ENCODE data around the gene NMT1. TPM values are rescaled to one million over a fixed set of nuclear protein-coding genes. Genes with fewer than 3 reads are reported as not detected.

The NMT1 gene
- total RNA-seq, 5 donors from 2014 or later (not counting 1 experiment from before 2014, with no cell fraction given): 79.5 to 139 (median 125) TPM

- DNase-seq: peak; percentile 42 to 82 (median 64)
- Histone ChIP-seq H3K9me3 (no peaks in the 10 kb centered on the region), H3K4me3 (ENCODE audit: control insufficient read depth in 1 of 2, extremely low read depth in 1 of 2, low read length in 1 of 2) (peak overlapping the region; percentile 76 to 99), H3K4me1 (ENCODE audit: control insufficient read depth in 1 of 2, extremely low read depth in 1 of 2, insufficient read depth in 2 of 2, low read length in 2 of 2) (peaks cover 31 to 69% of the 10 kb centered on the region in 2 experiments), H3K27ac (ENCODE audit: low read length) (peak overlapping the region; percentile 76), H3K27me3 (replicated peaks in 1 of 2; ENCODE audit: control insufficient read depth in 2 of 2, extremely low read depth in 1 of 2, insufficient read depth in 2 of 2, low read length in 1 of 2) (no peaks in the 10 kb centered on the region), H3K36me3 (ENCODE audit: control insufficient read depth in 2 of 2, extremely low read depth in 1 of 2, insufficient read depth in 1 of 2, low read length in 1 of 2) (peaks cover 0 to 5% of the 10 kb centered on the region in 2 donors)
- Mint-ChIP-seq H3K4me3 (peak overlapping the region; percentile 93 to 100 (median 97)), H3K36me3 (no peaks in the 10 kb centered on the region), H3K27ac (peak overlapping the region; percentile 99 to 100), H3K27me3 (peaks cover 0 to 2% of the 10 kb centered on the region in 2 donors), H3K4me1 (peaks cover 52 to 60% (median 55%) of the 10 kb centered on the region in 3 donors), H3K9me3 (no peaks in the 10 kb centered on the region)
- peak; percentile 17 to 30 (median 23) for ATAC-seq (replicated peaks in 1 of 4)
- CTCF ChIA-PET: interaction anchor here (0.5 to 7.3 kb wide), 21 partner anchors 12 to 1788 kb away, joined by 3 to 277 read pairs (median 4); partner anchors contain the start of genes ACBD4 (in 2 of the 2), HEXIM2 (in 1 of the 2) and MAP3K14 (in 1 of the 2)
- 0% methylated on average over 24 of the region's 32 CpGs for WGBS (ENCODE audit: insufficient coverage)
- POLR2A ChIA-PET: interaction anchor here (0.6 to 4.3 kb wide), 14 partner anchors 9 to 872 kb away, joined by 3 to 45 read pairs (median 6); partner anchors contain the start of genes ACBD4 (in 2 of the 2), HEXIM2 (in 2 of the 2) and NMT1 (in 1 of the 2)
Observed at GRCh38 chr17:45149037-45149668, 88.0 kb downstream of the NMT1 start.

GRCh38 chr17:45149669-45150664, 88.8 kb downstream of the NMT1 start:
- peaks cover 25 to 66% of the 10 kb centered on the region in 2 experiments for H3K4me1 ChIP-seq (ENCODE audit: control insufficient read depth in 1 of 2, extremely low read depth in 1 of 2, insufficient read depth in 2 of 2, low read length in 2 of 2)
- H3K9me3 ChIP-seq: no peaks in the 10 kb centered on the region
- H3K27me3 Mint-ChIP-seq: peaks cover 0 to 2% of the 10 kb centered on the region in 2 donors
- peak overlapping the region; percentile 76 to 99 for H3K4me3 ChIP-seq (ENCODE audit: control insufficient read depth in 1 of 2, extremely low read depth in 1 of 2, low read length in 1 of 2)
- peak overlapping the region; percentile 76 for H3K27ac ChIP-seq (ENCODE audit: low read length)
- peak overlapping the region; percentile 93 to 100 (median 97) for H3K4me3 Mint-ChIP-seq
- CTCF ChIA-PET: interaction anchor here (0.6 to 7.3 kb wide), 17 partner anchors 11 to 237 kb away, joined by 3 to 277 read pairs (median 4); partner anchors contain the start of genes ACBD4 (in 2 of the 2), HEXIM2 (in 1 of the 2) and MAP3K14 (in 1 of the 2)
- ATAC-seq (replicated peaks in 1 of 4) (no peak), DNase-seq (peak in 12 of 35 experiments; percentile 15 to 62 (median 32))
- H3K27ac Mint-ChIP-seq: peak overlapping the region; percentile 99 to 100
- H3K36me3 Mint-ChIP-seq: no peaks in the 10 kb centered on the region
- H3K9me3 Mint-ChIP-seq: no peaks in the 10 kb centered on the region
- no peaks in the 10 kb centered on the region for H3K27me3 ChIP-seq (replicated peaks in 1 of 2; ENCODE audit: control insufficient read depth in 2 of 2, extremely low read depth in 1 of 2, insufficient read depth in 2 of 2, low read length in 1 of 2)
- POLR2A ChIA-PET: interaction anchor here (0.6 to 4.3 kb wide), 6 partner anchors 9 to 66 kb away, joined by 3 to 45 read pairs (median 7); partner anchors contain the start of genes ACBD4 (in 1 of the 2) and HEXIM2 (in 1 of the 2)
- H3K4me1 Mint-ChIP-seq: peaks cover 49 to 57% (median 55%) of the 10 kb centered on the region in 3 donors
- H3K36me3 ChIP-seq (ENCODE audit: control insufficient read depth in 2 of 2, extremely low read depth in 1 of 2, insufficient read depth in 1 of 2, low read length in 1 of 2): peaks cover 0 to 5% of the 10 kb centered on the region in 2 donors
- WGBS (ENCODE audit: insufficient coverage): under 1% methylated on average over 44 of the region's 56 CpGs

GRCh38 chr17:45150911-45151809, 90.0 kb downstream of the NMT1 start:
- Histone ChIP-seq H3K36me3 (ENCODE audit: control insufficient read depth in 2 of 2, extremely low read depth in 1 of 2, insufficient read depth in 1 of 2, low read length in 1 of 2) (peaks cover 0 to 4% of the 10 kb centered on the region in 2 donors), H3K4me3 (ENCODE audit: control insufficient read depth in 1 of 2, extremely low read depth in 1 of 2, low read length in 1 of 2) (peak overlapping the region; percentile 2 to 76), H3K27me3 (replicated peaks in 1 of 2; ENCODE audit: control insufficient read depth in 2 of 2, extremely low read depth in 1 of 2, insufficient read depth in 2 of 2, low read length in 1 of 2) (no peaks in the 10 kb centered on the region), H3K27ac (ENCODE audit: low read length) (peak overlapping the region; percentile 76), H3K9me3 (no peaks in the 10 kb centered on the region), H3K4me1 (ENCODE audit: control insufficient read depth in 1 of 2, extremely low read depth in 1 of 2, insufficient read depth in 2 of 2, low read length in 2 of 2) (peaks cover 23 to 60% of the 10 kb centered on the region in 2 experiments)
- no peaks in the 10 kb centered on the region for H3K9me3 Mint-ChIP-seq
- ChIA-PET POLR2A (interaction anchor here (0.6 to 4.3 kb wide), 12 partner anchors 9 to 1429 kb away, joined by 3 to 45 read pairs (median 4); partner anchors contain the start of genes ACBD4 (in 2 of the 2) and HEXIM2 (in 1 of the 2)), CTCF (interaction anchor here (0.6 to 7.3 kb wide), 20 partner anchors 10 to 240 kb away, joined by 3 to 277 read pairs (median 4); partner anchors contain the start of genes ACBD4 (in 2 of the 2), HEXIM2 (in 1 of the 2), MAP3K14 (in 1 of the 2) and NMT1 (in 1 of the 2))
- peak overlapping the region; percentile 42 to 100 (median 57) for H3K4me3 Mint-ChIP-seq
- peaks cover 0 to 2% of the 10 kb centered on the region in 2 donors for H3K27me3 Mint-ChIP-seq
- 100% methylated on average over 1 of the region's 8 CpGs for WGBS (ENCODE audit: insufficient coverage)
- DNase-seq (no peak), ATAC-seq (replicated peaks in 1 of 4) (no peak)
- H3K36me3 Mint-ChIP-seq: peaks cover 1% of the 10 kb centered on the region
- H3K4me1 Mint-ChIP-seq: peaks cover 46 to 61% (median 55%) of the 10 kb centered on the region in 3 donors
- peak overlapping the region; percentile 83 to 87 for H3K27ac Mint-ChIP-seq

GRCh38 chr17:45155029-45155428, 93.9 kb downstream of the NMT1 start:
- DNase-seq: no peak
- Histone ChIP-seq H3K4me3 (ENCODE audit: control insufficient read depth in 1 of 2, extremely low read depth in 1 of 2, low read length in 1 of 2) (no peak overlapping the region), H3K9me3 (no peaks in the 10 kb centered on the region), H3K36me3 (ENCODE audit: control insufficient read depth in 2 of 2, extremely low read depth in 1 of 2, insufficient read depth in 1 of 2, low read length in 1 of 2) (peaks cover 0 to 6% of the 10 kb centered on the region in 2 donors), H3K27me3 (replicated peaks in 1 of 2; ENCODE audit: control insufficient read depth in 2 of 2, extremely low read depth in 1 of 2, insufficient read depth in 2 of 2, low read length in 1 of 2) (no peaks in the 10 kb centered on the region), H3K27ac (ENCODE audit: low read length) (no peak overlapping the region), H3K4me1 (ENCODE audit: control insufficient read depth in 1 of 2, extremely low read depth in 1 of 2, insufficient read depth in 2 of 2, low read length in 2 of 2) (peaks cover 24 to 55% of the 10 kb centered on the region in 2 experiments)
- Mint-ChIP-seq H3K4me3 (no peak overlapping the region), H3K27ac (peak overlapping the region in 1 of 2 donors; percentile 58), H3K9me3 (no peaks in the 10 kb centered on the region), H3K36me3 (peaks cover 10% of the 10 kb centered on the region), H3K4me1 (peaks cover 52 to 55% (median 53%) of the 10 kb centered on the region in 3 donors), H3K27me3 (no peaks in the 10 kb centered on the region)
- no CpG with 5 or more reads among the region's 4 CpGs for WGBS (ENCODE audit: insufficient coverage)
- ChIA-PET CTCF (interaction anchor here (0.6 to 3.0 kb wide), 10 partner anchors 13 to 278 kb away, joined by 3 to 25 read pairs (median 8); partner anchors contain the start of gene ACBD4 (in 2 of the 2)), POLR2A (interaction anchor here (0.5 to 0.6 kb wide), 4 partner anchors 18 to 75 kb away, joined by 3 to 9 read pairs (median 7); no protein-coding TSS in a partner anchor)
- no peak for ATAC-seq (replicated peaks in 1 of 4)

GRCh38 chr17:45155483-45155882, 94.4 kb downstream of the NMT1 start:
- Mint-ChIP-seq H3K27me3 (no peaks in the 10 kb centered on the region), H3K36me3 (peaks cover 10% of the 10 kb centered on the region), H3K9me3 (no peaks in the 10 kb centered on the region), H3K4me1 (peaks cover 52 to 55% (median 54%) of the 10 kb centered on the region in 3 donors), H3K4me3 (no peak overlapping the region), H3K27ac (peak overlapping the region; percentile 31 to 58)
- 100% methylated on average over 2 of the region's 2 CpGs for WGBS (ENCODE audit: insufficient coverage)
- DNase-seq (no peak), ATAC-seq (replicated peaks in 1 of 4) (no peak)
- H3K4me1 ChIP-seq (ENCODE audit: control insufficient read depth in 1 of 2, extremely low read depth in 1 of 2, insufficient read depth in 2 of 2, low read length in 2 of 2): peaks cover 23 to 54% of the 10 kb centered on the region in 2 experiments
- ChIA-PET POLR2A (interaction anchor here (0.6 kb wide), 3 partner anchors 17 to 75 kb away, joined by 5 to 9 read pairs (median 9); no protein-coding TSS in a partner anchor), CTCF (interaction anchor here (0.6 to 3.0 kb wide), 8 partner anchors 14 to 278 kb away, joined by 3 to 25 read pairs (median 8); partner anchors contain the start of gene ACBD4 (in 2 of the 2))
- no peak overlapping the region for H3K27ac ChIP-seq (ENCODE audit: low read length)
- H3K27me3 ChIP-seq (replicated peaks in 1 of 2; ENCODE audit: control insufficient read depth in 2 of 2, extremely low read depth in 1 of 2, insufficient read depth in 2 of 2, low read length in 1 of 2): no peaks in the 10 kb centered on the region
- peaks cover 0 to 6% of the 10 kb centered on the region in 2 donors for H3K36me3 ChIP-seq (ENCODE audit: control insufficient read depth in 2 of 2, extremely low read depth in 1 of 2, insufficient read depth in 1 of 2, low read length in 1 of 2)
- no peak overlapping the region for H3K4me3 ChIP-seq (ENCODE audit: control insufficient read depth in 1 of 2, extremely low read depth in 1 of 2, low read length in 1 of 2)
- no peaks in the 10 kb centered on the region for H3K9me3 ChIP-seq
